UCSD-AML1 (cell line): ENCODE measurements around the gene NTHL1.
A peak's percentile ranks its signal among the peaks of the same experiment; 100 is the strongest.
"Not testable (repeated sequence)": the region's sequence is repeated elsewhere in the genome, so short reads cannot be mapped to it uniquely, and the experiment has no call there.

Experiments
- DNase-seq: peaks from one replicate; lab custom pipeline; 2025; ENCODE audit not compliant: unreplicated experiment; lab: John Stamatoyannopoulos, UW

NTHL1 gene

GRCh38 chr16:2042986-2043666 lies 4.5 kb downstream of the NTHL1 start:
- DNase-seq: no peak

- DNase-seq: no peak
These were observed 5.3 kb downstream of the NTHL1 start for GRCh38 chr16:2042171-2042985.

- DNase-seq: no peak
These were observed 6.7 kb downstream of the NTHL1 start for GRCh38 chr16:2040787-2041522.

GRCh38 chr16:2040041-2040786 lies 7.4 kb downstream of the NTHL1 start:
- no peak for DNase-seq

- no peak for DNase-seq
These were observed 8.2 kb downstream of the NTHL1 start for GRCh38 chr16:2039274-2040031.

- DNase-seq: no peak
These were observed 9.0 kb downstream of the NTHL1 start for GRCh38 chr16:2038382-2039231.

- no peak for DNase-seq
These were observed 9.8 kb downstream of the NTHL1 start for GRCh38 chr16:2037647-2038381.

GRCh38 chr16:2037115-2037514 lies 10.5 kb downstream of the NTHL1 start:
- no peak for DNase-seq

GRCh38 chr16:2036200-2036966 lies 11.3 kb downstream of the NTHL1 start:
- no peak for DNase-seq

GRCh38 chr16:2035431-2036199 lies 12.0 kb downstream of the NTHL1 start:
- DNase-seq: no peak

GRCh38 chr16:2034696-2035430 lies 12.8 kb downstream of the NTHL1 start:
- no peak for DNase-seq

- DNase-seq: not testable (repeated sequence)
These were observed 13.5 kb downstream of the NTHL1 start for GRCh38 chr16:2033909-2034695.

GRCh38 chr16:2033057-2033908 lies 14.4 kb downstream of the NTHL1 start:
- DNase-seq: peak; percentile 60

GRCh38 chr16:2032285-2033056 lies 15.2 kb downstream of the NTHL1 start:
- DNase-seq: no peak
